ENCODE results near the gene ARID4B.

- TF ChIP-seq POLR2A (IDR thresholded peaks at IDR 0.05): no peak
- TF ChIP-seq, protein P1, sequence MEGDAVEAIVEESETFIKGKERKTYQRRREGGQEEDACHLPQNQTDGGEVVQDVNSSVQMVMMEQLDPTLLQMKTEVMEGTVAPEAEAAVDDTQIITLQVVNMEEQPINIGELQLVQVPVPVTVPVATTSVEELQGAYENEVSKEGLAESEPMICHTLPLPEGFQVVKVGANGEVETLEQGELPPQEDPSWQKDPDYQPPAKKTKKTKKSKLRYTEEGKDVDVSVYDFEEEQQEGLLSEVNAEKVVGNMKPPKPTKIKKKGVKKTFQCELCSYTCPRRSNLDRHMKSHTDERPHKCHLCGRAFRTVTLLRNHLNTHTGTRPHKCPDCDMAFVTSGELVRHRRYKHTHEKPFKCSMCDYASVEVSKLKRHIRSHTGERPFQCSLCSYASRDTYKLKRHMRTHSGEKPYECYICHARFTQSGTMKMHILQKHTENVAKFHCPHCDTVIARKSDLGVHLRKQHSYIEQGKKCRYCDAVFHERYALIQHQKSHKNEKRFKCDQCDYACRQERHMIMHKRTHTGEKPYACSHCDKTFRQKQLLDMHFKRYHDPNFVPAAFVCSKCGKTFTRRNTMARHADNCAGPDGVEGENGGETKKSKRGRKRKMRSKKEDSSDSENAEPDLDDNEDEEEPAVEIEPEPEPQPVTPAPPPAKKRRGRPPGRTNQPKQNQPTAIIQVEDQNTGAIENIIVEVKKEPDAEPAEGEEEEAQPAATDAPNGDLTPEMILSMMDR (IDR thresholded peaks at IDR 0.05): no peak
Measured at GRCh38 chr1:235369802-235370201, 41.8 kb upstream of the ARID4B start.
